Neural progenitor cell (in vitro differentiated cells): ENCODE measurements around the gene RBM34. TPM values are rescaled to one million over a fixed set of nuclear protein-coding genes. Genes with fewer than 3 reads are reported as not detected.
A peak's percentile ranks its signal among the peaks of the same experiment; 100 is the strongest.
"Not testable (repeated sequence)": the region's sequence is repeated elsewhere in the genome, so short reads cannot be mapped to it uniquely, and the experiment has no call there.

Experiments used
- DNase-seq: peaks from one replicate; pipeline ENCODE4 v3.0.0-alpha.2; 2016; ENCODE audit warnings: low spot score
- H2AFZ ChIP-seq: fragments of 200-600 bp; sonication (generic); replicated peaks from 2 replicates; pipeline ENCODE4 v1.6.1; 2016; ENCODE audit warnings: antibody characterized with exemption
- H3F3A ChIP-seq: fragments of 200-600 bp; sonication (generic); 2 replicates; pipeline ENCODE4 v1.6.1; 2016; ENCODE audit warnings: antibody characterized with exemption, low read depth
- H3K27ac ChIP-seq: fragments of 200-600 bp; sonication (generic); 2 replicates; pipeline ENCODE4 v1.5.1; 2016; ENCODE audit warnings: mild to moderate bottlenecking
- H3K27me3 ChIP-seq: fragments of 200-600 bp; sonication (generic); 2 replicates; pipeline ENCODE4 v1.6.1; 2016; ENCODE audit warnings: mild to moderate bottlenecking, moderate library complexity
- H3K36me3 ChIP-seq: fragments of 200-600 bp; sonication (generic); 2 replicates; pipeline ENCODE4 v1.5.1; 2016
- H3K4me1 ChIP-seq: fragments of 200-600 bp; sonication (generic); 2 replicates; pipeline ENCODE4 v1.6.1; 2016; ENCODE audit warnings: mixed run types
- H3K4me2 ChIP-seq: fragments of 200-600 bp; sonication (generic); 2 replicates; pipeline ENCODE4 v1.6.1; 2016
- H3K4me3 ChIP-seq: fragments of 200-600 bp; sonication (generic); 2 replicates; pipeline ENCODE4 v1.5.1; 2016
- H3K79me2 ChIP-seq: fragments of 200-600 bp; sonication (generic); 2 replicates; pipeline ENCODE4 v1.6.1; 2016; ENCODE audit warnings: low read depth
- H3K9ac ChIP-seq: fragments of 200-600 bp; sonication (generic); 2 replicates; pipeline ENCODE4 v1.6.1; 2016
- H3K9me3 ChIP-seq: fragments of 200-600 bp; sonication (generic); 2 replicates; pipeline ENCODE4 v1.5.1; 2016; ENCODE audit warnings: low read depth
- H4K20me1 ChIP-seq: fragments of 200-600 bp; sonication (generic); 2 replicates; pipeline ENCODE4 v1.6.1; 2016; ENCODE audit warnings: low read depth
- H3K27ac Mint-ChIP-seq: 3 replicates; pipeline ENCODE4 v1.8.0; 2021; ENCODE audit warnings: mixed read lengths
- H3K27me3 Mint-ChIP-seq: 2 replicates; pipeline ENCODE4 v1.8.0; 2022; ENCODE audit warnings: low read depth, mild to moderate bottlenecking, inconsistent platforms, moderate library complexity, mixed read lengths; ENCODE audit not compliant: insufficient read depth
- H3K36me3 Mint-ChIP-seq: 3 replicates; pipeline ENCODE4 v1.8.0; 2021; ENCODE audit warnings: mixed read lengths
- H3K4me1 Mint-ChIP-seq: 3 replicates; pipeline ENCODE4 v1.8.0; 2021; ENCODE audit warnings: mixed read lengths
- H3K4me3 Mint-ChIP-seq: 3 replicates; pipeline ENCODE4 v1.8.0; 2021; ENCODE audit warnings: mild to moderate bottlenecking, moderate library complexity, mixed read lengths
- H3K9me3 Mint-ChIP-seq: 3 replicates; pipeline ENCODE4 v1.8.0; 2020; ENCODE audit warnings: mixed read lengths
- CTCF ChIP-seq: fragments of 200-600 bp; sonication (generic); IDR thresholded peaks from 2 replicates; pipeline ENCODE4 v1.5.1; 2017; ENCODE audit warnings: antibody characterized with exemption, mild to moderate bottlenecking
- EZH2 ChIP-seq: fragments of 200-600 bp; sonication (generic); IDR thresholded peaks from 2 replicates; pipeline ENCODE4 v1.6.1; 2017; ENCODE audit warnings: antibody characterized with exemption, mild to moderate bottlenecking, moderate library complexity
- EZH2phosphoT487 ChIP-seq: fragments of 200-600 bp; sonication (generic); IDR thresholded peaks from 2 replicates; pipeline ENCODE4 v1.6.1; 2017; ENCODE audit warnings: antibody characterized with exemption
- total RNA-seq: library from RNA; depleted of rRNA; stranded (reverse); fragments of >200 nt; gene quantifications from 2 replicates; pipeline ENCODE4 v1.2.3, GENCODE V29; 2015; ENCODE audit warnings: low replicate concordance

Gene RBM34
- total RNA-seq, 1 donor from 2014 or later = 107 TPM

- Mint-ChIP-seq H3K27ac (peak overlapping the region; percentile 74), H3K4me3 (no peak overlapping the region)
Observed at GRCh38 chr1:235098547-235098946, 62.5 kb downstream of the RBM34 start.

GRCh38 chr1:235097501-235097900 is 63.5 kb downstream of the RBM34 start:
- H3F3A ChIP-seq = peaks cover 17% of the 10 kb centered on the region
- not testable (repeated sequence) for DNase-seq, H3K4me2 ChIP-seq, H3K4me3 Mint-ChIP-seq, H3K27ac ChIP-seq, H3K9me3 Mint-ChIP-seq, H3K4me1 ChIP-seq, H3K4me3 ChIP-seq, H4K20me1 ChIP-seq, H3K27ac Mint-ChIP-seq, H3K36me3 Mint-ChIP-seq, H2AFZ ChIP-seq, H3K9ac ChIP-seq, H3K36me3 ChIP-seq, H3K27me3 Mint-ChIP-seq, H3K79me2 ChIP-seq, H3K9me3 ChIP-seq, H3K27me3 ChIP-seq
- H3K4me1 Mint-ChIP-seq = peaks cover 19% of the 10 kb centered on the region

More at GRCh38 chr1:235098547-235098946, 62.5 kb downstream of the RBM34 start:
- Histone ChIP-seq H3K4me2 (no peak overlapping the region), H2AFZ (no peak overlapping the region), H3K4me1 (no peaks in the 10 kb centered on the region), H3K27me3 (no peaks in the 10 kb centered on the region), H3F3A (peaks cover 12% of the 10 kb centered on the region), H3K36me3 (no peaks in the 10 kb centered on the region), H3K9me3 (no peaks in the 10 kb centered on the region), H4K20me1 (no peaks in the 10 kb centered on the region), H3K27ac (no peak overlapping the region), H3K79me2 (no peaks in the 10 kb centered on the region), H3K9ac (no peak overlapping the region), H3K4me3 (no peak overlapping the region)
- TF ChIP-seq CTCF (no peak), EZH2phosphoT487 (no peak), EZH2 (no peak)
- Mint-ChIP-seq H3K4me1 (peaks cover 18% of the 10 kb centered on the region), H3K27me3 (peaks cover 5% of the 10 kb centered on the region), H3K36me3 (no peaks in the 10 kb centered on the region), H3K9me3 (no peaks in the 10 kb centered on the region)
- DNase-seq = no peak

GRCh38 chr1:235095938-235096562 is 65.0 kb downstream of the RBM34 start:
- Mint-ChIP-seq H3K27me3 (peaks cover 6% of the 10 kb centered on the region), H3K9me3 (no peaks in the 10 kb centered on the region)
- no peaks in the 10 kb centered on the region for H3K79me2 ChIP-seq

GRCh38 chr1:235093696-235094592 is 67.1 kb downstream of the RBM34 start:
- Histone ChIP-seq H3K9me3 (no peaks in the 10 kb centered on the region), H3K27me3 (no peaks in the 10 kb centered on the region), H3F3A (peaks cover 33% of the 10 kb centered on the region), H3K36me3 (no peaks in the 10 kb centered on the region), H3K27ac (no peak overlapping the region), H3K9ac (no peak overlapping the region), H3K4me3 (peak overlapping the region; percentile 19), H2AFZ (no peak overlapping the region), H3K4me1 (peaks cover 15% of the 10 kb centered on the region), H4K20me1 (no peaks in the 10 kb centered on the region), H3K4me2 (peak overlapping the region; percentile 57), H3K79me2 (no peaks in the 10 kb centered on the region)
- peaks cover 27% of the 10 kb centered on the region for H3K4me1 Mint-ChIP-seq
- peak; percentile 83 for DNase-seq
- H3K4me3 Mint-ChIP-seq = peak overlapping the region; percentile 59
- no peaks in the 10 kb centered on the region for H3K36me3 Mint-ChIP-seq
- H3K9me3 Mint-ChIP-seq = no peaks in the 10 kb centered on the region
- TF ChIP-seq CTCF (peak; percentile 89), EZH2phosphoT487 (no peak), EZH2 (no peak)
- H3K27ac Mint-ChIP-seq = no peak overlapping the region
- H3K27me3 Mint-ChIP-seq = peaks cover 8% of the 10 kb centered on the region

More at GRCh38 chr1:235095938-235096562, 65.0 kb downstream of the RBM34 start:
- Histone ChIP-seq H3K4me1 (peaks cover 3% of the 10 kb centered on the region), H3F3A (peaks cover 22% of the 10 kb centered on the region), H3K36me3 (no peaks in the 10 kb centered on the region), H4K20me1 (no peaks in the 10 kb centered on the region), H2AFZ (no peak overlapping the region), H3K9me3 (no peaks in the 10 kb centered on the region), H3K27ac (no peak overlapping the region), H3K4me3 (no peak overlapping the region), H3K9ac (no peak overlapping the region), H3K4me2 (no peak overlapping the region), H3K27me3 (no peaks in the 10 kb centered on the region)
- H3K4me1 Mint-ChIP-seq = peaks cover 22% of the 10 kb centered on the region
- no peak overlapping the region for H3K27ac Mint-ChIP-seq
- no peak for DNase-seq
- no peaks in the 10 kb centered on the region for H3K36me3 Mint-ChIP-seq
- H3K4me3 Mint-ChIP-seq = no peak overlapping the region
- no peak for TF ChIP-seq EZH2phosphoT487
- no peak for TF ChIP-seq EZH2
